ENCODE results near the gene MXD4. TPM values are rescaled to one million over a fixed set of nuclear protein-coding genes. Genes with fewer than 3 reads are reported as not detected.

MXD4 gene
- polyA plus RNA-seq, 1 experiment, result 58.3 TPM

GRCh38 chr4:2257361-2258081 is 4.4 kb downstream of the MXD4 start:
- POLR2A ChIA-PET, result no interaction called here

DNA sequence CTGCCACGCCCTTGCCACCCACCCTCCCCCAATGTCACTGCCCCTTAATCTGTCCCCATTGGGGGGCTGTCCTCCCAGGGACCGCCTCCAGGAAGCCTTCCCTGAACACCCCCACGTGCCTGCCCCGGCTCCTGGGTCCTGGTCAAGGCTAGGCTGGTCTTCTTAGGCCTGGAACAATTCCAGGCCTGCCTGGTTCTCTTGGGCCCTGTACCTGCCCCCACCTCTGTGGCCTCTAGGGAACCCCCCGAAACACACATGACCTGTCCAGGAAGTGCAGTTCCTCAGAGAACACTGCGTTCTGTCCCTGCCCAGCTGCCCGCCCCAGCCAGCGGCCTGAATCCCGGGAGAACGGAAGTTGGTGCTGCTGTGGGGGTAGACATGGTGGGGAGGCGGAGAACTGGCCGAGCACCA is 5.1 kb downstream of the MXD4 start:
- ChIA-PET CTCF (interaction anchor here (0.9 kb wide), 1 partner anchor 36 kb away, joined by 3 read pairs; no protein-coding TSS in a partner anchor), POLR2A (no interaction called here)
- H3K36me3 ChIP-seq (ENCODE audit: control insufficient read depth, insufficient read depth, low read length), result peaks cover 27% of the 10 kb centered on the region

More at GRCh38 chr4:2257361-2258081, 4.4 kb downstream of the MXD4 start:
- no peak overlapping the region for H3K4me3 ChIP-seq (ENCODE audit: low read depth, low read length)
- CTCF ChIA-PET, result interaction anchor here (0.9 kb wide), 1 partner anchor 37 kb away, joined by 3 read pairs; no protein-coding TSS in a partner anchor
- no peak for DNase-seq (ENCODE audit: low read depth)
- H3K27me3 ChIP-seq (ENCODE audit: control insufficient read depth, insufficient read depth, low read length), result no peaks in the 10 kb centered on the region
- TF ChIP-seq, protein P1, sequence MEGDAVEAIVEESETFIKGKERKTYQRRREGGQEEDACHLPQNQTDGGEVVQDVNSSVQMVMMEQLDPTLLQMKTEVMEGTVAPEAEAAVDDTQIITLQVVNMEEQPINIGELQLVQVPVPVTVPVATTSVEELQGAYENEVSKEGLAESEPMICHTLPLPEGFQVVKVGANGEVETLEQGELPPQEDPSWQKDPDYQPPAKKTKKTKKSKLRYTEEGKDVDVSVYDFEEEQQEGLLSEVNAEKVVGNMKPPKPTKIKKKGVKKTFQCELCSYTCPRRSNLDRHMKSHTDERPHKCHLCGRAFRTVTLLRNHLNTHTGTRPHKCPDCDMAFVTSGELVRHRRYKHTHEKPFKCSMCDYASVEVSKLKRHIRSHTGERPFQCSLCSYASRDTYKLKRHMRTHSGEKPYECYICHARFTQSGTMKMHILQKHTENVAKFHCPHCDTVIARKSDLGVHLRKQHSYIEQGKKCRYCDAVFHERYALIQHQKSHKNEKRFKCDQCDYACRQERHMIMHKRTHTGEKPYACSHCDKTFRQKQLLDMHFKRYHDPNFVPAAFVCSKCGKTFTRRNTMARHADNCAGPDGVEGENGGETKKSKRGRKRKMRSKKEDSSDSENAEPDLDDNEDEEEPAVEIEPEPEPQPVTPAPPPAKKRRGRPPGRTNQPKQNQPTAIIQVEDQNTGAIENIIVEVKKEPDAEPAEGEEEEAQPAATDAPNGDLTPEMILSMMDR (IDR thresholded peaks at IDR 0.05; ENCODE audit: insufficient read depth, low read depth, low read length), result no peak
- H3K36me3 ChIP-seq (ENCODE audit: control insufficient read depth, insufficient read depth, low read length), result peaks cover 25% of the 10 kb centered on the region

GRCh38 chr4:2256156-2256731 is 5.7 kb downstream of the MXD4 start:
- CTCF ChIA-PET, result interaction anchor here (0.9 kb wide), 1 partner anchor 183 kb away, joined by 3 read pairs; no protein-coding TSS in a partner anchor
- no peak for DNase-seq (ENCODE audit: low read depth)

More for the DNA sequence above, 5.1 kb downstream of the MXD4 start:
- TF ChIP-seq, protein P1 (IDR thresholded peaks at IDR 0.05; ENCODE audit: insufficient read depth, low read depth, low read length), result no peak
- Histone ChIP-seq H3K27me3 (ENCODE audit: control insufficient read depth, insufficient read depth, low read length) (no peaks in the 10 kb centered on the region), H3K4me3 (ENCODE audit: low read depth, low read length) (no peak overlapping the region)
- no peak for DNase-seq (ENCODE audit: low read depth)

DNA sequence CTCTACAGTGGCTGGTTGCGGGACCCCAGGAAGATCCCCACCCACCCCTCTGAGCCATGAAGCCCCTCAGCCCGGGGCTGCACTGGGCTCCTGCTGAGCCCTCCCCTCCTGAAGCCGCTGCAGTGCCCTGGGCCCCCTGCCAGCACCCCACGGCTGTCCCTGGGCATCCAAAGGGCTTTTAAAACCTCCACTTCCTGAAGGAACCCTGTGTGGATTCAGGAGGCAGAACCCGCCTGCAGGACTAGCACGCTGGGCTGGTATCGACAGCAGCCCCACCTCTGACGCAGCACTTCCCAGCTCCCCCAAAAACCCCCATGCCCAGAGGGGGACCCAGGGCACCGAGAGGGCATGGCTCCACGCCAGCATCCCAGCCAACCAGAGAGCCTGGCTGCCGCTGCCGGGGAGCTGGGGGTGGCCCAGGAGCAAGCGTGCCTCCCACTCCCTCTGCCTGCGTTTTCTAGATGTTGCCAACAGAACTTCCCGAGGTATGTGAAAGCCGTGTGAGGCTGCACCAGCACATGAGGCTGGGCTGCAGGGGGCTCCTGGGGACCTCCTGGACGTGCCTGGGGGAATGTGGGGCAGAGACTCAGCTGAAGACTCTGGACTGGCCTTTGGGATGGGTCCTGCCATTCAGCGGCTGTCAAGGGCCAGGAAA is 6.3 kb downstream of the MXD4 start:
- DNase-seq (ENCODE audit: low read depth), result no peak

More at GRCh38 chr4:2256156-2256731, 5.7 kb downstream of the MXD4 start:
- peaks cover 27% of the 10 kb centered on the region for H3K36me3 ChIP-seq (ENCODE audit: control insufficient read depth, insufficient read depth, low read length)
- H3K27me3 ChIP-seq (ENCODE audit: control insufficient read depth, insufficient read depth, low read length), result no peaks in the 10 kb centered on the region
- POLR2A ChIA-PET, result no interaction called here
- H3K4me3 ChIP-seq (ENCODE audit: low read depth, low read length), result no peak overlapping the region
- TF ChIP-seq, protein P1 (IDR thresholded peaks at IDR 0.05; ENCODE audit: insufficient read depth, low read depth, low read length), result no peak

More for the DNA sequence above, 6.3 kb downstream of the MXD4 start:
- H3K4me3 ChIP-seq (ENCODE audit: low read depth, low read length), result no peak overlapping the region
- no peaks in the 10 kb centered on the region for H3K27me3 ChIP-seq (ENCODE audit: control insufficient read depth, insufficient read depth, low read length)
- ChIA-PET POLR2A (no interaction called here), CTCF (interaction anchor here (0.9 kb wide), 1 partner anchor 184 kb away, joined by 3 read pairs; no protein-coding TSS in a partner anchor)
- H3K36me3 ChIP-seq (ENCODE audit: control insufficient read depth, insufficient read depth, low read length), result peaks cover 32% of the 10 kb centered on the region
- TF ChIP-seq, protein P1 (IDR thresholded peaks at IDR 0.05; ENCODE audit: insufficient read depth, low read depth, low read length), result no peak

Measured in BJ (cell line).